Measurements from ENCODE around the gene ENTREP3.
"Not testable (repeated sequence)": the region's sequence is repeated elsewhere in the genome, so short reads cannot be mapped to it uniquely, and the experiment has no call there.

Gene ENTREP3

GRCh38 chr1:155220211-155220965 is 34.9 kb downstream of the ENTREP3 start:
- DNase-seq, result not testable (repeated sequence)

DNA sequence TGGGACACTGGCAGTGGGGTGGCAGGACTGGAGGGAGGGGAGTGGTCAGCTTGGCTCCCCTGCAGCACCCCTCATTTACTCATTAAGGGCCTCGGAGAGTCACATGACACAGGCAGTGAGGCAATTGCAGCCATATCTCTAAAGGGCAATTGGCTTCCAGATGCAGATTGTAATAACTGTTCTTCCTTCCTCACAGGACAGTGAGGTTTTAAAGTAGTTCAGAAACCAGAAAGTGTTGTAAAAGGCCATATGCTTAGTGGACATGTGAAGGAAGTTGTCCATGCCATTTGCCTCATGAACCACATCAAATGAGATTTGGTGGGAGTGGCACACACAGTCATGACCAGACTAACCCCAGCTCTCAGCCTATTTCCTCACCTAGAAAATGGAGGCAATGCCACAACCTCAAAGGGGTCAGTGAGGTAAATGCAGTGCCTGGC is 35.7 kb downstream of the ENTREP3 start:
- no peak for DNase-seq

DNA sequence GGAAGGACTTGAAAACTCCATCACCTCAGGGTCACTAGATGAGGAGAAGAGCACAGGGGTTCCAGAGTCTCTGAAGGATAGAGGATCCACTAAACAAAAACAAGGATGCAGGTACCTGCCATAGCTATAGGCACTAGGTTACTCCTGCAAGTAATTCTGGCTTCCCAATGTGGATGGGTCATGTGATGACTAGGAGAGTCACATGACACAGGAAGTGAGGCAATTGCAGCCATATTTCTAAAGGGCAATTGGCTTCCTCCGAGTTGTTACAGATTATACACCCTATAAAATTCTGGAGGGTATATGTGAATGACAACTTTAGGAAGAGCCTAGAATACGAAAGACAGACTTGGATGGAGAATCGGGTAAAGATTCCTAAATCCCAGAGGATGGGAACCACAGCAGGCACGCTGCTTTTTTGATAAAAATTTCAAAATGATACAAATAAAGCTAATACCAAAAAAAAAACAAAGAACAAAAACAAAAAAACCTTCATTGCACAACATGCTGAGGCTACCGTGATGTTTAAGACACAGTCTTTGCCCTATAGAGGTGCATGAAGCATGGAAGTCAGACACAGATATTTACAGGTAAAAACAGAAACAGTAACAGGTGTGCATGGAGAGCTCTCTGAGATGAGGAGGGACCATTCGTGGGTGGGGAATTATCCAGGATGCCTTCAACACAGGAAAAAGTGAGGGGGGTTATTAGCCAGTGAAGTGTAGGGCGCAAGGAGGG is 36.3 kb downstream of the ENTREP3 start:
- no peak for DNase-seq

- DNase-seq, result not testable (repeated sequence)
Measured at GRCh38 chr1:155214702-155215101, 40.6 kb downstream of the ENTREP3 start.

DNA sequence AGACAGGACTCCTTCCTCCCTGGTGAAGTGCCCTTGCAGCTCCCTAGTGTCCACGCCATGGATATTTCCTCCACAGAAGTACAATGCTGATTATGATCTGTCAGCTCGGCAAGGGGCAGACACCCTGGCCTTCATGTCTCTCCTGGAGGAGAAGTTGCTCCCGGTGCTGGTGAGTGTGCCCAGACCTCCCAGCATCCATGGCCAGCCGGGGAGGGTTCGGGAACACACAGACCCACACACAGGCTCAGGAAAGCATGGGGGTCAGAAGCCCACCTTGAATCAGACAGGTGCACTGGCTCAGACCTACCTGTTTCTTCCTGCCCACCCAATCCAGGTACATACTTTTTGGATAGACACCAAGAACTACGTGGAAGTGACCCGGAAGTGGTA is 43.2 kb downstream of the ENTREP3 start:
- not testable (repeated sequence) for DNase-seq

- not testable (repeated sequence) for DNase-seq
Measured at GRCh38 chr1:155211381-155212050, 43.8 kb downstream of the ENTREP3 start.

GRCh38 chr1:155210314-155211104 is 44.8 kb downstream of the ENTREP3 start:
- no peak for DNase-seq

DNA sequence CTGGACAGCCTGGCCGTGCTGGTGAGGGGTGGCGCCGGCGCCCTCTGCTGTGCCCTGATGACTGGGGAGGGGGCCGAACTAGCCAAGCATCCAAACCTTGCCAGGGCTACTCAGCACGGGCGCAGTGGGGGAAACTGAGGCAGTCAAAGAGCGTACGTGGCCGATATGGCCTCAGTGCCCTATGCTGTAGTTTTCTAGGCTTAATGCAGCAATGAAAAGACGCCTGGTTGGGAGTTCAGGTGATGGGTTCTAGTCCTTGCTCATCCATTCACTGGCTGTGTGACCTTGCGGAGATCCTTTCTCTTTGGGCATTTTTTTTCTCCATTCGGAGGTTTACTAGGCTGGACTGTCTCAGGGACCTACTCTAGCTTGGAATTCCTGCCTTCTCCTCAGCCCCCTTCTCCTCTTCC is 46.0 kb downstream of the ENTREP3 start:
- no peak for DNase-seq

DNA sequence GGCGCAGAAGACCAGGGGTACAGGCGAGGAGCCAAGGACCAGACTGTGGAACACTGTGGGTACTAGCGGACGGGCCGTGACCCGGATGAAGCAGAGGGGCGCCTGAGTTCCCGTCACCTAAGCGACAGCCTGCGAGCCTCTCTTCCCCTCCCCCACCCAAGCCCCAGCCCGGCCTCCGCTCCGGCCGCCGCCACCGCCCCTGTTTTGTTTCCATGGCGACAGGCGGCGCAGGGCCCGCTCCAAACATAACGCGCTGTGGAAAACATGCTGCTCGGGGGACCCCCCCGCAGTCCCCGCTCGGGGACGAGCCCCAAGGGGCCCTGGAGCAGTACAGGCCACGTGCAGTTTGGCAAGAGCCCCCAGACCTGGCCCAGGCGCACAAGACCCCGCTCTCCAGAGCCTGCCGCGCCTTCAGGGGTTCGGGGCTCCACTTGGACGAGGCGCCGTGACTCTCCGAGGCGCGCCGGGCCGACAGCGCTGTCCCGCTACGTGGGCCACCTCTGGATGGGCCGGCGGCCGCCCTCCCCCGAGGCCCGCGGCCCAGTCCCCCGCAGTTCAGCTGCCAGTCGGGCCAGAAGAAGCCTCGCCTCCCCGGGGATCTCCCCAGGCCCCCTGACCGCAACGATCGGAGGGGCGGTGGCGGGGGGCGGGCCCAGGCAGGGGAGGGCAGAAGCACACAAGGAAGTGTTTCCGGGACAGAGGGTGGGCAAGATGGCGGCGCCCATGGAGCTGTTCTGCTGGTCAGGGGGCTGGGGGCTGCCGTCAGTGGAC is 46.6 kb downstream of the ENTREP3 start, which contains the start of gene MTX1:
TSS of gene MTX1 (plus strand) at position 155 of the 771 bp plus-strand sequence. CDS start at position 265, 110 bp downstream.
- DNase-seq, result peak; percentile 32

GRCh38 chr1:155207806-155208540 is 47.3 kb downstream of the ENTREP3 start, which contains the start of gene THBS3:
Gene THBS3 (minus strand): TSS chr1:155207897. CDS start chr1:155207876, 21 bp downstream.
- DNase-seq, result peak; percentile 7

DNA sequence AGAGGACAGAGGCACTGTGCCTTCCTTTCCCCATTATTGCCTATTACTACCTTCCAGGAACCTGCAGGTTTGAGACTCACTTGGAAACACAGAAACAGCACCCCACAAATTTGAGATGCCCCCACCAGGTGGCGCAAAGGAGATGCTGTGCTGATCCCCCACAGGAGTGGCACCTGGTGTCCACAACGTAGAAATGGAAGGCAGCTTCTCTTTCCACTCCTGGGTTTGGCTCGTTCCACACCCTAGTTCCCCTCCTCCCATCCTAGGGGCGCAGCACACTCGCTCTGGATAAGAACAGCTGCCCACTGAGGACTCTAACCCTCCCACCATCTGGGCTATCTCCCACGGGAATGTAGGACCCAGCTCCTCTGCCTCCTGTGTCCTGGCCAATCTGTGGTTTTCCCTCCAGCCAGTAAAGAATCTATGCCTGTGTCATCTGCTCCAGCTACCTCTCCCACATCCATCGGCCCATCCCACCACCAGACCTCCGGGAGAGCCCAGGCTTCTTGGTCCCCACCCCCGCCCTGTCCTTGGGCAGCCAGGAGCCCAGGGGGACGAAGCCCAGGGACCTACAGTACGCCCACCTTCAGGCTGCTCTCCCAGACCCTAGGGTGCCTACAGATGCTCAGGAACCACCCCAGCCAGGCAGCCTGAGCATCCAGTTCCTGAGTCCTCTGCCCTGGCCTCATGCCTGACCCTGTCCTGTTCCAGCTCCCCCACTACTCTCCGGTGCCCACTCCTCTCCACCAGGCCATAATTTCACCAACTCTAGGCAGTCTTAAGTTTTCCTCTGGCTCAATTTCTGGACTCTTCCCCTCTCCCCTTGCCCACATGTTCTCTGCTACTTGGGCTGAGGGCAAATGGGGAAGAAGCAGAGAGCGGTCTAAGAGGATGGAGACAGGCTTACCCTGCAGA is 48.1 kb downstream of the ENTREP3 start:
- DNase-seq, result peak; percentile 92

DNA sequence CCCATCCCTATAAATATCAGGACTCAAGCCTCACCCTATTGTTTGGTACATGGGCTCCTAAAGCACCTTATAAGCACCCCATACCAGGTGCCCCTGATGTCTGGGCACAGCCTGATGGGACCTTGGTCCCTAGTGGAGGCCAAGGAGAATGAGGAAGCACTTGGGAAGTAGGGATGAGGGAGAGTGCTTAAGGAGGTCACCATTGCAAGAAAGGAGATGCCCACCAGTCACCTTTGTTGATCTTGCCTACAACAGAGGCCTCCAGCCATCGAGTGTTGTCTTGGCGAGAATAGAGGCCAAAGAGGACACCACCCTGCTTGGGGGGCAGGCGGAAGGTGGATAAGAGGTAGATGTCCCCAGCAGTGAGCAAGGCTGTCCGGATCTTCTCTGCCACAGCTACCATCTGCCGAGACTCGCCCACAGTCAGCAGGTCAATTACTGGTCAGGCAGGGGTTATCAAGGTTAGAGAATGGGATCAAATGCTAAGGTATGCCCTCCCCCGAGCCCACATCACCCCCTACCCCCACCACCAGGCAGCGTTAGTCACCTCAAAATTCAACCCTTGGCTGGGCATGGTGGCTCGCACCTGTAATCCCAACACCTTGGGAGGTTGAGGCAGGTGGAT is 49.2 kb downstream of the ENTREP3 start:
- no peak for DNase-seq

- no peak for DNase-seq
Measured at GRCh38 chr1:155205035-155205434, 50.2 kb downstream of the ENTREP3 start.

GRCh38 chr1:155202731-155203515 is 52.4 kb downstream of the ENTREP3 start:
- no peak for DNase-seq

- DNase-seq, result no peak
Measured at GRCh38 chr1:155202198-155202597, 53.1 kb downstream of the ENTREP3 start.

DNA sequence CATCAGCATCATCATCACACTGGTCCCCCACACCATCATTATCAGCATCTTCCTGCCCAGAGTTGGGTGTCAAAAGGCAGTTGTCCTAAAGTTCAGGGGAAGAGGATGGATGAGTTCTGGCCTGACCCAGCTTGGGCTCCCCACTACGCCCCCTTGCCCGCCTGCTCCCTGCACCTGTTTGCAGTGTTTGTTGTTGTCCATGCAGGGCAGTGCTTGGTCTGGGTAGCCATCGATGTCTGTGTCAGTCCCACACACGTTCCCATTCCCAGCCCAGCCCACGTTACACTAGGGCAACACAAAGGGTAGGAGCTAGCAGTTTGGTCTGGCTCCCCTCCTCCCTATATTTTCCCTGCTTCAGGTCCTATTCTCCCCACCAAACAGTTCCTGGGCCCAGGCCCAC is 54.4 kb downstream of the ENTREP3 start:
- DNase-seq, result no peak

- no peak for DNase-seq
Measured at GRCh38 chr1:155199792-155200191, 55.5 kb downstream of the ENTREP3 start.

DNA sequence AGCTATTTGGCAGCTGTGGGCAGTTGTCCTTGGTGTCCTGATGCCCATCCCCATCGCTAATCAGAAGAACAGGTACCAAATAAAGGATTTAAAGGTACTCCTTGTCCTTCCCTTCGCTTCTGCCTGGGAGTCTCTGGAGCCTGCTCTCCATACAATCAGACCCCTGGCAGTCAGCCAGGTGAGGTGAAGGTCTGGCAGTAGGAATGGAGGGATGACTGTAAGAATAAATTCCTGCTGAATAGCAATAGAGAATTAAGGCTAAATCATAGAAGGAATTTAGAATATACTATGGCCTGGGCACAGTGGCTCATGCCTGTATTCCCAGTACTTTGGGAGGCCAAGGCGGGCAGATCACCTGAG is 56.8 kb downstream of the ENTREP3 start:
- no peak for DNase-seq

All from NCI-H524 treated with DMSO at 0.1 percent for 48 hours (cell line).